DOHH2 (cell line): Measurements from ENCODE around the gene ARID3A.

ENCODE experiments used
- H3F3A ChIP-seq: fragments of 200-600 bp; sonication (generic), shearing (Covaris generic); 2 replicates; pipeline ENCODE4 v1.6.0; 2016; ENCODE audit warnings: antibody characterized with exemption, mild to moderate bottlenecking; ENCODE audit not compliant: control insufficient read depth, insufficient read depth
- H3K27ac ChIP-seq: fragments of 200-600 bp; sonication (generic); 2 replicates; pipeline ENCODE4 v1.5.1; 2014; ENCODE audit warnings: low read depth, mild to moderate bottlenecking, low read length, moderate library complexity
- H3K27me3 ChIP-seq: fragments of 200-600 bp; sonication (generic); 2 replicates; pipeline ENCODE4 v1.6.1; 2014; ENCODE audit warnings: mild to moderate bottlenecking, low read length, mixed read lengths; ENCODE audit not compliant: control insufficient read depth
- H3K36me3 ChIP-seq: fragments of 200-600 bp; sonication (generic); 2 replicates; pipeline ENCODE4 v1.6.1; 2014; ENCODE audit warnings: mild to moderate bottlenecking, low read length, moderate library complexity, mixed read lengths; ENCODE audit not compliant: control insufficient read depth
- H3K4me1 ChIP-seq: fragments of 200-600 bp; sonication (generic); 2 replicates; pipeline ENCODE4 v1.6.1; 2014; ENCODE audit warnings: mild to moderate bottlenecking, low read length, mixed read lengths; ENCODE audit not compliant: control insufficient read depth
- H3K4me2 ChIP-seq: fragments of 200-600 bp; sonication (generic); 2 replicates; pipeline ENCODE4 v1.6.0; 2014; ENCODE audit warnings: mild to moderate bottlenecking, low read length, moderate library complexity
- H3K4me3 ChIP-seq: fragments of 200-600 bp; sonication (generic); 2 replicates; pipeline ENCODE4 v1.5.1; 2014; ENCODE audit warnings: mild to moderate bottlenecking, low read length, mixed read lengths
- H3K79me2 ChIP-seq: fragments of 200-600 bp; sonication (generic); 2 replicates; pipeline ENCODE4 v1.6.1; 2014; ENCODE audit warnings: mild to moderate bottlenecking, low read length, mixed read lengths; ENCODE audit not compliant: control insufficient read depth
- H3K9me2 ChIP-seq: fragments of 200-600 bp; sonication (generic); replicated peaks from 2 replicates; pipeline ENCODE4 v1.6.1; 2014; ENCODE audit warnings: mild to moderate bottlenecking, low read length, mixed read lengths; ENCODE audit not compliant: control insufficient read depth
- H3K9me3 ChIP-seq: fragments of 200-600 bp; sonication (generic); 2 replicates; pipeline ENCODE4 v1.6.1; 2014; ENCODE audit warnings: antibody characterized with exemption, low read length, mixed read lengths; ENCODE audit not compliant: control insufficient read depth, insufficient read depth
- H4K20me1 ChIP-seq: fragments of 200-600 bp; sonication (generic); 2 replicates; pipeline ENCODE4 v1.6.0; 2014; ENCODE audit warnings: low read depth, mild to moderate bottlenecking, antibody characterized with exemption, low read length, moderate library complexity; ENCODE audit not compliant: control insufficient read depth, insufficient read depth
- EZH2phosphoT487 ChIP-seq: fragments of 200-600 bp; sonication (generic); IDR thresholded peaks from 2 replicates; pipeline ENCODE4 v1.6.1; 2017; ENCODE audit warnings: borderline replicate concordance, mild to moderate bottlenecking, antibody characterized with exemption, low read length, moderate library complexity, mixed read lengths
- TF ChIP-seq, protein P1 (sequence below): fragments of 200-600 bp; sonication (generic); IDR thresholded peaks from one replicate; pipeline ENCODE4 v1.5.1; 2014; ENCODE audit warnings: antibody characterized with exemption, mild to moderate bottlenecking, low read depth, low read length; ENCODE audit not compliant: poor library complexity, severe bottlenecking

The ARID3A gene

GRCh38 chr19:1007399-1008251, 81.8 kb downstream of the ARID3A start:
- Histone ChIP-seq H3K4me2 (no peak overlapping the region), H3K79me2 (no peaks in the 10 kb centered on the region), H4K20me1 (no peaks in the 10 kb centered on the region), H3K9me2 (no peaks in the 10 kb centered on the region), H3K4me1 (peaks cover 6% of the 10 kb centered on the region), H3K4me3 (no peak overlapping the region), H3F3A (no peaks in the 10 kb centered on the region), H3K27me3 (no peaks in the 10 kb centered on the region), H3K27ac (no peak overlapping the region), H3K36me3 (peaks cover 45% of the 10 kb centered on the region), H3K9me3 (no peaks in the 10 kb centered on the region)
- TF ChIP-seq, protein P1, sequence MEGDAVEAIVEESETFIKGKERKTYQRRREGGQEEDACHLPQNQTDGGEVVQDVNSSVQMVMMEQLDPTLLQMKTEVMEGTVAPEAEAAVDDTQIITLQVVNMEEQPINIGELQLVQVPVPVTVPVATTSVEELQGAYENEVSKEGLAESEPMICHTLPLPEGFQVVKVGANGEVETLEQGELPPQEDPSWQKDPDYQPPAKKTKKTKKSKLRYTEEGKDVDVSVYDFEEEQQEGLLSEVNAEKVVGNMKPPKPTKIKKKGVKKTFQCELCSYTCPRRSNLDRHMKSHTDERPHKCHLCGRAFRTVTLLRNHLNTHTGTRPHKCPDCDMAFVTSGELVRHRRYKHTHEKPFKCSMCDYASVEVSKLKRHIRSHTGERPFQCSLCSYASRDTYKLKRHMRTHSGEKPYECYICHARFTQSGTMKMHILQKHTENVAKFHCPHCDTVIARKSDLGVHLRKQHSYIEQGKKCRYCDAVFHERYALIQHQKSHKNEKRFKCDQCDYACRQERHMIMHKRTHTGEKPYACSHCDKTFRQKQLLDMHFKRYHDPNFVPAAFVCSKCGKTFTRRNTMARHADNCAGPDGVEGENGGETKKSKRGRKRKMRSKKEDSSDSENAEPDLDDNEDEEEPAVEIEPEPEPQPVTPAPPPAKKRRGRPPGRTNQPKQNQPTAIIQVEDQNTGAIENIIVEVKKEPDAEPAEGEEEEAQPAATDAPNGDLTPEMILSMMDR, result no peak
- no peak for TF ChIP-seq EZH2phosphoT487

GRCh38 chr19:1008268-1009040, 82.6 kb downstream of the ARID3A start:
- H3K27ac ChIP-seq, result no peak overlapping the region
- peaks cover 7% of the 10 kb centered on the region for H3K79me2 ChIP-seq
- H3K27me3 ChIP-seq, result no peaks in the 10 kb centered on the region
- TF ChIP-seq, protein P1, result no peak
- no peak for TF ChIP-seq EZH2phosphoT487
- H3K4me1 ChIP-seq, result peaks cover 6% of the 10 kb centered on the region
- peaks cover 4% of the 10 kb centered on the region; the same call in 1 of the 2 replicates for H4K20me1 ChIP-seq
- no peak overlapping the region for H3K4me3 ChIP-seq
- no peak overlapping the region for H3K4me2 ChIP-seq
- H3K9me2 ChIP-seq, result no peaks in the 10 kb centered on the region
- peaks cover 54% of the 10 kb centered on the region for H3K36me3 ChIP-seq
- H3F3A ChIP-seq, result no peaks in the 10 kb centered on the region
- H3K9me3 ChIP-seq, result no peaks in the 10 kb centered on the region

- no peaks in the 10 kb centered on the region for H3F3A ChIP-seq
- no peaks in the 10 kb centered on the region for H3K9me3 ChIP-seq
- no peaks in the 10 kb centered on the region for H3K27me3 ChIP-seq
- H3K36me3 ChIP-seq, result peaks cover 62% of the 10 kb centered on the region
- H3K27ac ChIP-seq, result no peak overlapping the region
- H3K9me2 ChIP-seq, result no peaks in the 10 kb centered on the region
- peaks cover 4% of the 10 kb centered on the region; the same call in 1 of the 2 replicates for H4K20me1 ChIP-seq
- H3K4me2 ChIP-seq, result no peak overlapping the region
- H3K4me3 ChIP-seq, result no peak overlapping the region
- H3K4me1 ChIP-seq, result no peaks in the 10 kb centered on the region
- peaks cover 15% of the 10 kb centered on the region for H3K79me2 ChIP-seq
- TF ChIP-seq, protein P1, result no peak
- no peak for TF ChIP-seq EZH2phosphoT487
Observed at GRCh38 chr19:1009041-1009980, 83.5 kb downstream of the ARID3A start.
